K562 (cell line): ENCODE measurements around the gene C6orf89. TPM values are rescaled to one million over a fixed set of nuclear protein-coding genes. Genes with fewer than 3 reads are reported as not detected.

Experiments
- ATAC-seq: fragments of 200-7000 bp; cut with Tn5 transposase; 3 replicates; pipeline ENCODE4 v1.9.1; 2020; ENCODE audit warnings: moderate library complexity
- BruUV-seq: library from RNA; stranded (reverse); fragments of 400-500 nt; replicated peaks from 2 replicates; lab custom pipeline; 2021; lab: Mats Ljungman, UMichigan
- CTCF ChIA-PET: fragments of 300-600 bp; formaldehyde crosslinking; extraction: SDS; loops from one replicate; lab custom pipeline; 2021; ENCODE audit warnings: low intra/inter-chr PET ratio; lab: Yijun Ruan, JAX
- POLR2A ChIA-PET: fragments of 300-600, 350-650 bp; sonication (Branson Sonifier 250); formaldehyde crosslinking; extraction: SDS; loops from one replicate; lab custom pipeline; 2021; ENCODE audit warnings: antibody characterized with exemption, inconsistent platforms; lab: Yijun Ruan, JAX
- DNase-seq, 4 experiments: peaks; one replicate each; pipeline versions ENCODE4 v3.0.0 to v3.0.0-alpha.2; 2011 to 2018; ENCODE audit warnings: low spot score in 3 of 4, mixed read lengths in 3 of 4; ENCODE audit errors: extremely low read depth in 1 of 4
- FAIRE-seq: peaks from 2 replicates; lab custom pipeline; 2011; peaks lifted over from hg19 to GRCh38; lab: Jason Lieb, UNC
- H2AFZ ChIP-seq: 2 replicates; pipeline ENCODE4 v1.6.0; 2011; ENCODE audit warnings: low read depth, low read length, control low read depth, inconsistent platforms
- H3K27ac ChIP-seq: fragments of 200-600 bp; 3 replicates; pipeline ENCODE4 v1.8.0; 2011; ENCODE audit warnings: low read depth, mild to moderate bottlenecking, control low read depth, inconsistent platforms, low read length, moderate library complexity, mixed read lengths; ENCODE audit errors: extremely low read depth
- H3K27me3 ChIP-seq, 2 experiments: fragments of 300-600 bp in 1 of 2; 2 replicates in 1 of 2; 3 replicates in 1 of 2; pipeline versions ENCODE4 v1.6.0 to v1.8.0; 2011; ENCODE audit warnings: inconsistent platforms in 2 of 2, low read length in 2 of 2, mild to moderate bottlenecking in 1 of 2, mixed read lengths in 1 of 2, moderate library complexity in 1 of 2; ENCODE audit not compliant: control insufficient read depth in 2 of 2, insufficient read depth in 2 of 2
- H3K36me3 ChIP-seq: fragments of 300-600 bp; 3 replicates; pipeline ENCODE4 v1.8.0; 2011; ENCODE audit warnings: mild to moderate bottlenecking, low read length, inconsistent platforms; ENCODE audit not compliant: control insufficient read depth, insufficient read depth
- H3K4me1 ChIP-seq, 2 experiments: fragments of 200-600 bp in 1 of 2; replicated peaks in 1 of 2; 2 replicates in 1 of 2; 3 replicates in 1 of 2; pipeline versions ENCODE4 v1.5.1 to v1.8.0; 2011; ENCODE audit warnings: inconsistent platforms in 2 of 2, low read length in 2 of 2, mild to moderate bottlenecking in 1 of 2, mixed read lengths in 1 of 2, moderate library complexity in 1 of 2; ENCODE audit not compliant: control insufficient read depth in 2 of 2, insufficient read depth in 2 of 2
- H3K4me2 ChIP-seq: 2 replicates; pipeline ENCODE4 v1.6.1; 2011; ENCODE audit warnings: low read length, control low read depth, inconsistent platforms, mixed read lengths; ENCODE audit not compliant: insufficient read depth
- H3K4me3 ChIP-seq: fragments of 200-600 bp; sonication (generic), shearing (Covaris generic); 2 replicates; pipeline ENCODE4 v1.5.1; 2016; ENCODE audit warnings: control low read depth, inconsistent platforms
- H3K79me2 ChIP-seq: fragments of 200-600 bp; 3 replicates; pipeline ENCODE4 v1.8.0; 2011; ENCODE audit warnings: low read length, inconsistent platforms; ENCODE audit not compliant: control insufficient read depth, insufficient read depth
- H3K9ac ChIP-seq, 2 experiments: 2 replicates each; pipeline versions ENCODE4 v1.6.0 to v1.6.1; 2011; ENCODE audit warnings: low read depth in 2 of 2, low read length in 2 of 2, control low read depth in 1 of 2, inconsistent platforms in 1 of 2, mild to moderate bottlenecking in 1 of 2, mixed read lengths in 1 of 2; ENCODE audit not compliant: insufficient read depth in 1 of 2
- H3K9me1 ChIP-seq: one replicate; pipeline ENCODE4 v1.6.0; 2011; ENCODE audit warnings: inconsistent platforms, mild to moderate bottlenecking, low read length, moderate library complexity; ENCODE audit not compliant: control insufficient read depth, insufficient read depth
- H3K9me3 ChIP-seq: replicated peaks from 2 replicates; pipeline ENCODE4 v1.5.1; 2011; ENCODE audit warnings: low read depth, low read length, inconsistent platforms; ENCODE audit not compliant: control insufficient read depth, insufficient read depth
- H4K20me1 ChIP-seq: replicated peaks from 2 replicates; pipeline ENCODE4 v1.6.1; 2011; ENCODE audit warnings: low read length, inconsistent platforms, mixed read lengths; ENCODE audit not compliant: control insufficient read depth, insufficient read depth
- CTCF ChIP-seq, 3 experiments: IDR thresholded peaks in 2 of 3; conservative IDR thresholded peaks in 1 of 3; 2 replicates each; pipeline ENCODE4 v1.5.1; 2011 to 2012; ENCODE audit warnings: low read length in 3 of 3, mild to moderate bottlenecking in 3 of 3, control low read depth in 2 of 3, improper control_type of control experiment in 1 of 3, inconsistent platforms in 1 of 3, low read depth in 1 of 3, mixed read lengths in 1 of 3, moderate library complexity in 1 of 3; ENCODE audit not compliant: insufficient read depth in 2 of 3
- PREB ChIP-seq: sonication (generic); formaldehyde crosslinking; IDR thresholded peaks from 2 replicates; pipeline ENCODE4 v1.8.1; 2023; ENCODE audit warnings: mild to moderate bottlenecking, missing genetic modification reagents
- STAG1 ChIP-seq: sonication (generic); formaldehyde crosslinking; IDR thresholded peaks from 2 replicates; pipeline ENCODE4 v1.5.0; 2020; ENCODE audit warnings: missing genetic modification reagents, borderline replicate concordance
- ZBTB33 ChIP-seq: sonication (generic); formaldehyde crosslinking; IDR thresholded peaks from 2 replicates; pipeline ENCODE4 v1.8.1; 2023; ENCODE audit warnings: mild to moderate bottlenecking, missing genetic modification reagents
- ZNF778 ChIP-seq: fragments of 450-650 bp; formaldehyde crosslinking; IDR thresholded peaks from 2 replicates; pipeline ENCODE4 v1.4.0; 2020; ENCODE audit warnings: mild to moderate bottlenecking, moderate library complexity
- WGBS: fragments of 100-300 bp; shearing (Covaris generic); methylation state at CpG from one replicate; pipeline ENCODE4 v1.1.6; 2016; ENCODE audit warnings: low coverage, mixed read lengths; ENCODE audit not compliant: insufficient coverage; ENCODE audit errors: missing lambda C conversion rate; 5-methylcytosine and 5-hydroxymethylcytosine counted together
- in situ Hi-C: fragments of 300-500 bp; cut with MboI; formaldehyde crosslinking; loops from 4 replicates; pipeline ENCODE4 v1.15.0; 2018; ENCODE audit warnings: inconsistent platforms, mixed read lengths
- intact Hi-C: fragments of 100-400 bp; cut with micrococcal nuclease; formaldehyde crosslinking; loops from 2 replicates; pipeline ENCODE4 v1.14.2; 2022
- polyA plus RNA-seq, 8 experiments: library from polyadenylated mRNA; depleted of rRNA in 4 of 8; stranded (reverse) in 5 of 8; unstranded in 3 of 8; fragments of >200 nt; fragmentation: Nextera tagmentation in 2 of 8; fragmentation: Illumina TruSeq in 1 of 8; extraction: Ambion mirVana in 2 of 8; extraction: Trizol in 1 of 8; gene quantifications; 2 replicates each; pipeline versions ENCODE4 v1.2.1 to v1.2.3, GENCODE V29; 2011 to 2014; ENCODE audit warnings: inconsistent platforms in 1 of 8, missing spikeins in 1 of 8
- total RNA-seq, 7 experiments: library from RNA; depleted of rRNA in 6 of 7; stranded (reverse); fragments of >200 nt in 6 of 7; fragmentation: Illumina TruSeq in 2 of 7; extraction: Trizol in 2 of 7; gene quantifications; 2 replicates each; pipeline versions ENCODE4 v1.2.1 to v1.2.3, GENCODE V29; 2011 to 2021; ENCODE audit warnings: low replicate concordance in 1 of 7

C6orf89 gene
- total and polyA plus RNA-seq, 9 of the 15 experiments (the other 6 are each of a cell fraction or from before 2014, with no cell fraction given), result 35.2 to 111 (median 58.5) TPM

GRCh38 chr6:36914227-36914794 is 28.6 kb downstream of the C6orf89 start:
- WGBS, result 81% methylated on average over 10 of the region's 10 CpGs
- no peak overlapping the region for H3K27ac ChIP-seq
- H3K27me3 ChIP-seq, result no peaks in the 10 kb centered on the region
- intact Hi-C loops (loop anchor here (10.0 kb wide), 1 partner anchor 100 kb away; no protein-coding TSS in a partner anchor), in situ Hi-C loops (no loop called here)
- no peaks in the 10 kb centered on the region for H3K79me2 ChIP-seq
- no peak overlapping the region for H3K9ac ChIP-seq
- no peak overlapping the region for H3K4me2 ChIP-seq
- ChIA-PET CTCF (no interaction called here), POLR2A (interaction anchor here (0.7 to 1.3 kb wide), 2 partner anchors 10 to 17 kb away, joined by 3 to 8 read pairs; no protein-coding TSS in a partner anchor)
- H2AFZ ChIP-seq, result no peak overlapping the region
- no TSS peak for BruUV-seq
- no peak for DNase-seq
- 0 out of 2 replicates have a peak, but pooled peaks cover 3% of the 10 kb centered on the region for H4K20me1 ChIP-seq
- H3K4me1 ChIP-seq, result peaks cover 0 to 2% of the 10 kb centered on the region in 2 experiments; a peak in 1 of 5 replicates
- peaks cover 95% of the 10 kb centered on the region for H3K36me3 ChIP-seq
- no peak; the same call in 2 of the 3 replicates for ATAC-seq
- no peak for TF ChIP-seq ZNF778 (CRISPR knock-in tag)
- peak; percentile 53; the same call in 1 of the 2 replicates for TF ChIP-seq ZBTB33 (CRISPR knock-in tag)
- TF ChIP-seq CTCF (IDR thresholded peaks at IDR 0.05 in 2 of 3, conservative IDR thresholded peaks at IDR 0.05 in 1 of 3; ENCODE audit: insufficient read depth in 2 of 3, low read depth in 1 of 3, low read length in 3 of 3), result peak in 2 of 3 experiments; percentile 19 to 25; a peak in 1 of 6 replicates
- 0 out of 2 replicates have a peak, but pooled peaks have one; percentile 31 for TF ChIP-seq PREB (CRISPR knock-in tag)
- 0 out of 2 replicates have a peak, but pooled peaks have one; percentile 23 for TF ChIP-seq STAG1 (CRISPR knock-in tag)
- no peaks in the 10 kb centered on the region for H3K9me3 ChIP-seq
- no peaks in the 10 kb centered on the region for H3K9me1 ChIP-seq
- H3K4me3 ChIP-seq, result no peak overlapping the region
- FAIRE-seq, result no peak
